GM12878 (cell line): Measurements from ENCODE around the gene SNPH. TPM values are rescaled to one million over a fixed set of nuclear protein-coding genes. Genes with fewer than 3 reads are reported as not detected.

Experiments
- ATAC-seq: fragments of 200-7000 bp; cut with Tn5 transposase; 3 replicates; pipeline ENCODE4 v1.9.1; 2020; ENCODE audit warnings: mild to moderate bottlenecking, moderate library complexity
- BruUV-seq: library from RNA; stranded (reverse); fragments of 400-500 nt; replicated peaks from 2 replicates; lab custom pipeline; 2021; lab: Mats Ljungman, UMichigan
- CTCF ChIA-PET: fragments of 300-600 bp; sonication (Branson Sonifier 250); formaldehyde crosslinking; extraction: SDS; loops from one replicate; lab custom pipeline; 2021; ENCODE audit warnings: inconsistent platforms; lab: Yijun Ruan, JAX
- POLR2A ChIA-PET: fragments of 350-600 bp; formaldehyde crosslinking; extraction: SDS; loops from one replicate; lab custom pipeline; 2021; ENCODE audit warnings: inconsistent platforms; lab: Charles Lee
- RAD21 ChIA-PET: fragments of 300-600 bp; sonication (Branson Sonifier 250); formaldehyde crosslinking; loops from one replicate; lab custom pipeline; 2023; ENCODE audit warnings: antibody characterized with exemption; ENCODE audit not compliant: unreplicated experiment; lab: Charles Lee
- SMC1A ChIA-PET: fragments of 300-600 bp; sonication (Branson Sonifier 250); formaldehyde crosslinking; loops from one replicate; lab custom pipeline; 2023; ENCODE audit not compliant: unreplicated experiment, uncharacterized antibody; lab: Charles Lee
- DNase-seq: peaks from one replicate; pipeline ENCODE4 v3.0.0-alpha.2; 2011; ENCODE audit warnings: low read depth, low spot score
- FAIRE-seq: peaks from 3 replicates; lab custom pipeline; 2011; peaks lifted over from hg19 to GRCh38; lab: Jason Lieb, UNC
- H2AFZ ChIP-seq: 2 replicates; pipeline ENCODE4 v1.6.0; 2011; ENCODE audit warnings: low read depth, low read length, control low read depth; ENCODE audit not compliant: control insufficient read depth
- H3K27ac ChIP-seq: 2 replicates; pipeline ENCODE4 v1.5.1; 2011; ENCODE audit warnings: control low read depth; ENCODE audit not compliant: control insufficient read depth, insufficient read depth
- H3K27me3 ChIP-seq, 2 experiments: replicated peaks in 1 of 2; 2 replicates each; pipeline versions ENCODE4 v1.6.0 to v1.6.1; 2011; ENCODE audit warnings: low read length in 1 of 2; ENCODE audit not compliant: control insufficient read depth in 2 of 2, insufficient read depth in 2 of 2
- H3K36me3 ChIP-seq, 2 experiments: 2 replicates each; pipeline ENCODE4 v1.5.1; 2011; ENCODE audit warnings: low read length in 1 of 2; ENCODE audit not compliant: control insufficient read depth in 2 of 2, insufficient read depth in 2 of 2
- H3K4me1 ChIP-seq: 2 replicates; pipeline ENCODE4 v1.6.1; 2011; ENCODE audit warnings: mild to moderate bottlenecking, low read length, moderate library complexity, mixed read lengths; ENCODE audit not compliant: control insufficient read depth, insufficient read depth
- H3K4me2 ChIP-seq: 2 replicates; pipeline ENCODE4 v1.6.0; 2011; ENCODE audit warnings: control low read depth; ENCODE audit not compliant: control insufficient read depth, insufficient read depth
- H3K4me3 ChIP-seq: fragments of 200-600 bp; sonication (generic); 2 replicates; pipeline ENCODE4 v1.5.1; 2016
- H3K79me2 ChIP-seq: 2 replicates; pipeline ENCODE4 v1.6.0; 2011; ENCODE audit warnings: low read length; ENCODE audit not compliant: control insufficient read depth, insufficient read depth
- H3K9ac ChIP-seq: 2 replicates; pipeline ENCODE4 v1.8.0; 2011; ENCODE audit warnings: low read length, control low read depth, mixed read lengths; ENCODE audit not compliant: control insufficient read depth, insufficient read depth
- H3K9me3 ChIP-seq: replicated peaks from 3 replicates; pipeline ENCODE4 v1.5.1; 2011; ENCODE audit warnings: mild to moderate bottlenecking, low read length; ENCODE audit not compliant: control insufficient read depth, insufficient read depth
- H4K20me1 ChIP-seq: 2 replicates; pipeline ENCODE4 v1.6.0; 2011; ENCODE audit not compliant: control insufficient read depth, insufficient read depth
- CBFB ChIP-seq: IDR thresholded peaks from 2 replicates; pipeline ENCODE4 v1.6.1; 2016; ENCODE audit warnings: antibody characterized with exemption, low read depth
- MLLT1 ChIP-seq: fragments of 450-650 bp; IDR thresholded peaks from 2 replicates; pipeline ENCODE4 v1.6.1; 2016; ENCODE audit warnings: mild to moderate bottlenecking
- YBX1 ChIP-seq: fragments of 450-650 bp; IDR thresholded peaks from 2 replicates; pipeline ENCODE4 v1.6.1; 2016; ENCODE audit warnings: antibody characterized with exemption
- ZNF274 ChIP-seq: IDR thresholded peaks from one replicate; pipeline ENCODE4 v1.8.0; 2011; ENCODE audit not compliant: insufficient read length, insufficient read depth
- WGBS: methylation state at CpG from one replicate; pipeline ENCODE4 v1.1.6; 2016; ENCODE audit warnings: low lambda C conversion rate; ENCODE audit not compliant: insufficient replicate concordance, insufficient coverage; ENCODE audit errors: missing lambda C conversion rate; 5-methylcytosine and 5-hydroxymethylcytosine counted together
- in situ Hi-C: fragments of 300-500 bp; cut with MboI; formaldehyde crosslinking; loops from 9 replicates; pipeline ENCODE4 v1.14.3; 2018; ENCODE audit warnings: mixed read lengths
- intact Hi-C: fragments of 100-400 bp; cut with micrococcal nuclease; formaldehyde crosslinking; loops from one replicate; pipeline ENCODE4 v1.14.2; 2022; ENCODE audit not compliant: unreplicated experiment
- polyA plus RNA-seq, 11 experiments: library from polyadenylated mRNA; depleted of rRNA in 4 of 11; unstranded in 6 of 11; stranded (reverse) in 5 of 11; fragments of >200 nt; fragmentation: Nextera tagmentation in 4 of 11; fragmentation: Illumina TruSeq in 1 of 11; extraction: Ambion mirVana in 4 of 11; extraction: Trizol in 1 of 11; gene quantifications; 1 replicate in 1 of 11; 2 replicates in 10 of 11; pipeline versions ENCODE4 v1.2.1 to v1.2.3, GENCODE V29; 2011 to 2016; ENCODE audit warnings: inconsistent platforms in 2 of 11, missing spikeins in 2 of 11, low read depth in 1 of 11
- total RNA-seq, 4 experiments: library from RNA; depleted of rRNA in 3 of 4; stranded (reverse); fragments of >200 nt in 3 of 4; fragmentation: Illumina TruSeq in 1 of 4; extraction: Trizol in 1 of 4; gene quantifications; 2 replicates each; pipeline versions ENCODE4 v1.2.1 to v1.2.3, GENCODE V29; 2013 to 2021
- TF ChIP-seq, protein P1 (sequence below): IDR thresholded peaks from 2 replicates; pipeline ENCODE4 v1.6.1; 2011; ENCODE audit warnings: mild to moderate bottlenecking, low read depth, low read length, moderate library complexity; ENCODE audit not compliant: insufficient replicate concordance

The SNPH gene
- total and polyA plus RNA-seq, 10 of the 15 experiments (the other 5 are each of a cell fraction or from before 2014, with no cell fraction given): 0.02 to 0.45 (median 0.34) TPM; not detected in 2

GRCh38 chr20:1255675-1256074, 10.4 kb upstream of the SNPH start (continued):
- no peak for TF ChIP-seq MLLT1
- no peak for TF ChIP-seq ZNF274

DNA sequence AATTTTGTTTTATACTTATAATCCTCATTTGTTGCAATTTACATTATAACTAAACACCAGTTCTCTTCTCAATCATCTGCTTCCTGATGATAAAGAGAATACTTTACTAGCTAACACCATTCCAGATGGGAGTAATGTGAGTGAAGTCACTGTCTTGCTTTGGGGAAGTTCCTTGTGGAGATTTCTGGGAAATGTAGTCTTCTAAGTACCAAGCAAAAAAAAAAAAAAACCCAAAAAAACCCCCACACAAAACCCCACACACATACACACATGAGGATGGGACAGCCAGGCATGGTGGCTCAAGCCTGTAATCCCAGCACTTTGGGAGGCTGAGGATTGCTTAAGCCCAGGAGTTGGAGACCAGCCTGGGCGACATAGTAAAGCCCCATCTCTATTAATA, 2.2 kb upstream of the SNPH start:
- DNase-seq (no peak), FAIRE-seq (no peak), ATAC-seq (no peak)
- no peak overlapping the region for H3K27ac ChIP-seq
- H3K9ac ChIP-seq: no peak overlapping the region
- in situ Hi-C loops (no loop called here), intact Hi-C loops (no loop called here)
- no peak overlapping the region for H3K4me3 ChIP-seq
- no peak overlapping the region for H3K4me2 ChIP-seq
- no peaks in the 10 kb centered on the region for H3K36me3 ChIP-seq
- peaks cover 3 to 10% of the 10 kb centered on the region in 2 experiments for H3K27me3 ChIP-seq
- no peak for TF ChIP-seq CBFB
- TF ChIP-seq YBX1: no peak
- TF ChIP-seq, protein P1, sequence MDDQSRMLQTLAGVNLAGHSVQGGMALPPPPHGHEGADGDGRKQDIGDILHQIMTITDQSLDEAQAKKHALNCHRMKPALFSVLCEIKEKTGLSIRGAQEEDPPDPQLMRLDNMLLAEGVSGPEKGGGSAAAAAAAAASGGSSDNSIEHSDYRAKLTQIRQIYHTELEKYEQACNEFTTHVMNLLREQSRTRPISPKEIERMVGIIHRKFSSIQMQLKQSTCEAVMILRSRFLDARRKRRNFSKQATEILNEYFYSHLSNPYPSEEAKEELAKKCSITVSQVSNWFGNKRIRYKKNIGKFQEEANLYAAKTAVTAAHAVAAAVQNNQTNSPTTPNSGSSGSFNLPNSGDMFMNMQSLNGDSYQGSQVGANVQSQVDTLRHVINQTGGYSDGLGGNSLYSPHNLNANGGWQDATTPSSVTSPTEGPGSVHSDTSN: no peak
- SMC1A ChIA-PET: interaction anchor here (2.0 kb wide), 1 partner anchor 14 kb away, joined by 6 read pairs; no protein-coding TSS in a partner anchor
- RAD21 ChIA-PET: no interaction called here
- no TSS peak for BruUV-seq
- peaks cover 3% of the 10 kb centered on the region; the same call in 1 of the 3 replicates for H3K9me3 ChIP-seq
- H3K4me1 ChIP-seq: no peaks in the 10 kb centered on the region
- POLR2A ChIA-PET: no interaction called here
- H4K20me1 ChIP-seq: no peaks in the 10 kb centered on the region
- H2AFZ ChIP-seq: no peak overlapping the region
- CTCF ChIA-PET: interaction anchor here (0.6 kb wide), 1 partner anchor 12 kb away, joined by 3 read pairs; no protein-coding TSS in a partner anchor
- H3K79me2 ChIP-seq: no peaks in the 10 kb centered on the region
- WGBS: 5% methylated on average over 1 of the region's 1 CpG
